Panc1 (cell line): Measurements from ENCODE around the gene MED9.

ENCODE experiments used
- SIN3A ChIP-seq: IDR thresholded peaks from 2 replicates; pipeline ENCODE4 v1.6.1; 2012; ENCODE audit warnings: low read depth, mild to moderate bottlenecking, low read length, moderate library complexity, borderline replicate concordance; ENCODE audit not compliant: insufficient read depth
- TF ChIP-seq, protein P1 (sequence below): fragments of 450-650 bp; IDR thresholded peaks from 2 replicates; pipeline ENCODE4 v1.5.1; 2017; ENCODE audit warnings: mild to moderate bottlenecking

DNA sequence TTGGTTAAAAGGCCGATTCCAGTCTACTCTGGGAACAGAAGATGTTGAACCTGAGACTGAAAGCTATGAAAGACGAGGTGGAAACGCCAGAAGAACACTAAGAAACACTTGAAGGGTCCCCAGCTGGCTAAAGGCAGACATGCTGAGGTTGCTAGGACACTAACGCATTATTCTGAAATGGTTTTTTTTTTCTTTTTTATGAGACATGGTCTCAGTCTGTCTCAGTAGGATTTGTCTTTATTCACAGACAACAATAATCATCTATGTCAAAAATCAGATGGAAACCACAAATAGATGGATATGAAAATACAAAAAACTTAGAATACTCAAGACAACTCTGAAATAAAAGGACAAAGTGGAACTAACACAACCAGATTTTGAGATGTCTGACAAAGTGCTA lies 54.4 kb downstream of the MED9 start:
- TF ChIP-seq, protein P1, sequence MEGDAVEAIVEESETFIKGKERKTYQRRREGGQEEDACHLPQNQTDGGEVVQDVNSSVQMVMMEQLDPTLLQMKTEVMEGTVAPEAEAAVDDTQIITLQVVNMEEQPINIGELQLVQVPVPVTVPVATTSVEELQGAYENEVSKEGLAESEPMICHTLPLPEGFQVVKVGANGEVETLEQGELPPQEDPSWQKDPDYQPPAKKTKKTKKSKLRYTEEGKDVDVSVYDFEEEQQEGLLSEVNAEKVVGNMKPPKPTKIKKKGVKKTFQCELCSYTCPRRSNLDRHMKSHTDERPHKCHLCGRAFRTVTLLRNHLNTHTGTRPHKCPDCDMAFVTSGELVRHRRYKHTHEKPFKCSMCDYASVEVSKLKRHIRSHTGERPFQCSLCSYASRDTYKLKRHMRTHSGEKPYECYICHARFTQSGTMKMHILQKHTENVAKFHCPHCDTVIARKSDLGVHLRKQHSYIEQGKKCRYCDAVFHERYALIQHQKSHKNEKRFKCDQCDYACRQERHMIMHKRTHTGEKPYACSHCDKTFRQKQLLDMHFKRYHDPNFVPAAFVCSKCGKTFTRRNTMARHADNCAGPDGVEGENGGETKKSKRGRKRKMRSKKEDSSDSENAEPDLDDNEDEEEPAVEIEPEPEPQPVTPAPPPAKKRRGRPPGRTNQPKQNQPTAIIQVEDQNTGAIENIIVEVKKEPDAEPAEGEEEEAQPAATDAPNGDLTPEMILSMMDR, result no peak
- TF ChIP-seq SIN3A, result no peak
